Cardiac muscle cell (in vitro differentiated cells and primary cell): ENCODE results near the gene NUCKS1. TPM values are rescaled to one million over a fixed set of nuclear protein-coding genes. Genes with fewer than 3 reads are reported as not detected.

ENCODE experiments used
- DNase-seq, 2 donors: peaks; one replicate each; pipeline versions ENCODE4 v3.0.0 to v3.0.0-alpha.2; 2010 to 2017; ENCODE audit warnings: low read depth in 1 of 2, low spot score in 1 of 2
- H3K27ac ChIP-seq: fragments of 200-600 bp; sonication (generic); 2 replicates; pipeline ENCODE4 v1.5.1; 2016
- H3K27me3 ChIP-seq: fragments of 200-600 bp; sonication (generic); 2 replicates; pipeline ENCODE4 v1.6.0; 2016; ENCODE audit warnings: control low read depth
- H3K36me3 ChIP-seq: fragments of 200-600 bp; sonication (generic); 2 replicates; pipeline ENCODE4 v1.5.1; 2016; ENCODE audit warnings: control low read depth
- H3K4me1 ChIP-seq: fragments of 200-600 bp; sonication (generic); 2 replicates; pipeline ENCODE4 v1.8.1; 2017; ENCODE audit warnings: low read depth, mild to moderate bottlenecking, mixed run types
- H3K4me3 ChIP-seq: fragments of 200-600 bp; sonication (generic); 2 replicates; pipeline ENCODE4 v1.5.1; 2016; ENCODE audit warnings: mild to moderate bottlenecking
- H3K9me3 ChIP-seq: fragments of 200-600 bp; sonication (generic); 2 replicates; pipeline ENCODE4 v1.5.1; 2017; ENCODE audit warnings: low read depth, mild to moderate bottlenecking, control low read depth
- CTCF ChIP-seq: IDR thresholded peaks from 2 replicates; pipeline ENCODE4 v1.5.1; 2012; ENCODE audit warnings: low read depth, mild to moderate bottlenecking, low read length
- polyA plus RNA-seq: library from polyadenylated mRNA; unstranded; fragments of >200 nt; fragmentation: Nextera tagmentation; extraction: Ambion mirVana; gene quantifications from 2 replicates; pipeline ENCODE4 v1.2.1, GENCODE V29; 2016
- total RNA-seq: library from RNA; depleted of rRNA; stranded (reverse); fragments of >200 nt; gene quantifications from 2 replicates; pipeline ENCODE4 v1.2.3, GENCODE V29; 2016

Gene NUCKS1
- total and polyA plus RNA-seq, 2 experiments from 2014 or later = 47.0 to 175 TPM

GRCh38 chr1:205715628-205716027 lies 34.4 kb downstream of the NUCKS1 start:
- Histone ChIP-seq H3K36me3 (peaks cover 54% of the 10 kb centered on the region), H3K27me3 (no peaks in the 10 kb centered on the region), H3K27ac (peak overlapping the region; percentile 30), H3K4me3 (no peak overlapping the region), H3K4me1 (peaks cover 4% of the 10 kb centered on the region), H3K9me3 (no peaks in the 10 kb centered on the region)
- DNase-seq = no peak
- no peak for TF ChIP-seq CTCF

- no peak for TF ChIP-seq CTCF
- Histone ChIP-seq H3K27ac (peak overlapping the region; percentile 30), H3K9me3 (no peaks in the 10 kb centered on the region), H3K27me3 (no peaks in the 10 kb centered on the region), H3K4me3 (no peak overlapping the region), H3K4me1 (peaks cover 4% of the 10 kb centered on the region), H3K36me3 (peaks cover 47% of the 10 kb centered on the region)
- DNase-seq = no peak
Observed at GRCh38 chr1:205714906-205715246, 35.1 kb downstream of the NUCKS1 start.

- Histone ChIP-seq H3K4me1 (peaks cover 4% of the 10 kb centered on the region), H3K4me3 (no peak overlapping the region), H3K27me3 (no peaks in the 10 kb centered on the region), H3K27ac (peak overlapping the region; percentile 30), H3K9me3 (no peaks in the 10 kb centered on the region), H3K36me3 (peaks cover 42% of the 10 kb centered on the region)
- TF ChIP-seq CTCF = no peak
- DNase-seq = peak in 1 of 2 donors; percentile 33
Observed at GRCh38 chr1:205714190-205714905, 35.6 kb downstream of the NUCKS1 start.

GRCh38 chr1:205711105-205712048 lies 38.6 kb downstream of the NUCKS1 start:
- Histone ChIP-seq H3K27me3 (no peaks in the 10 kb centered on the region), H3K27ac (peak overlapping the region; percentile 40), H3K4me1 (peaks cover 6% of the 10 kb centered on the region), H3K9me3 (no peaks in the 10 kb centered on the region), H3K36me3 (peaks cover 15% of the 10 kb centered on the region), H3K4me3 (no peak overlapping the region)
- peak; percentile 89 to 91 for DNase-seq
- peak; percentile 86 for TF ChIP-seq CTCF

GRCh38 chr1:205710201-205711062 lies 39.5 kb downstream of the NUCKS1 start:
- DNase-seq = no peak
- Histone ChIP-seq H3K27ac (no peak overlapping the region), H3K4me1 (peaks cover 6% of the 10 kb centered on the region), H3K36me3 (peaks cover 7% of the 10 kb centered on the region), H3K27me3 (no peaks in the 10 kb centered on the region), H3K9me3 (no peaks in the 10 kb centered on the region), H3K4me3 (no peak overlapping the region)
- no peak for TF ChIP-seq CTCF
